ENCODE data around the gene PLCXD3. TPM values are rescaled to one million over a fixed set of nuclear protein-coding genes. Genes with fewer than 3 reads are reported as not detected.

PLCXD3 gene
- total RNA-seq, 2 experiments from 2014 or later, result not detected

DNA sequence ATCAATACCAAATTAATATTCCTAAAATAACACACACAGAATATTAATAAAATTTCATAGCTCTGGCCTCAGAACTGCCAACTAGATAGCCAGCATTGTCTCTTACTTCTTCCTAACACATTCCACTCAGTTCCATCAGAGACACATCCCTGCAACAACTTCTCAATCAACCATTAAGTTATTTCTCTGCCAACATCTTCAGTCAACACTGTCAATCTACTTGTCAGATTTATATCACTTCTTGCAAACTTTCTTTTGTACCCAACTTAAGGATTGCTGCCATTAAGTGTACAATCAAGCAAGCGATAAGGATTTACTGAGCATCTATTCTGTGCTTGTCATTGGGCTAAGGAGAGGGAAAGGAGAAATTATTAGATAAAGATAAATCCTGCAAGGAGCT lies 50.8 kb downstream of the PLCXD3 start:
- Mint-ChIP-seq H3K27ac (no peak overlapping the region), H3K4me3 (no peak overlapping the region), H3K9me3 (no peaks in the 10 kb centered on the region), H3K27me3 (no peaks in the 10 kb centered on the region), H3K36me3 (ENCODE audit: low read depth) (no peaks in the 10 kb centered on the region), H3K4me1 (no peaks in the 10 kb centered on the region)
- DNase-seq, result no peak
- ChIA-PET CTCF (no interaction called here), POLR2A (no interaction called here)

DNA sequence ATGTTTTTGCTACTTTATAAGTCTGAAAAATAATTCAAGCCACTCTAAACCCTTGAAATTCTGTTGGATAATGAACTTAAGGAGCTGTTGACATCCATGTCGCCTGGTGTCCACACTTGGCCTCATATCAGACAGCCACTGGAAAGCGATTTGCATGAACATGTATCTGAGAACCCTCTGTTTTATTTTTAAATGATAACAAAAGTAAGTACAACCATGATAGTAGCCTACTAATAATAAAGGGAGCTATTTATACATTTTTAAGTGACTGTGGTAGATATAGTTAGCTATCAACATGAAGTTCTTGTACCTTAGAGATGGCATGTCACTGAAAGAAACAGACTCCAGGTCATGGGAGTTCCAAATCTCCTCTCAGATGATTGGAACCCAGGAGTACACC lies 53.3 kb downstream of the PLCXD3 start:
- Mint-ChIP-seq H3K4me1 (no peaks in the 10 kb centered on the region), H3K27me3 (no peaks in the 10 kb centered on the region), H3K9me3 (no peaks in the 10 kb centered on the region), H3K4me3 (no peak overlapping the region), H3K27ac (no peak overlapping the region), H3K36me3 (ENCODE audit: low read depth) (no peaks in the 10 kb centered on the region)
- DNase-seq, result no peak
- ChIA-PET POLR2A (no interaction called here), CTCF (no interaction called here)

DNA sequence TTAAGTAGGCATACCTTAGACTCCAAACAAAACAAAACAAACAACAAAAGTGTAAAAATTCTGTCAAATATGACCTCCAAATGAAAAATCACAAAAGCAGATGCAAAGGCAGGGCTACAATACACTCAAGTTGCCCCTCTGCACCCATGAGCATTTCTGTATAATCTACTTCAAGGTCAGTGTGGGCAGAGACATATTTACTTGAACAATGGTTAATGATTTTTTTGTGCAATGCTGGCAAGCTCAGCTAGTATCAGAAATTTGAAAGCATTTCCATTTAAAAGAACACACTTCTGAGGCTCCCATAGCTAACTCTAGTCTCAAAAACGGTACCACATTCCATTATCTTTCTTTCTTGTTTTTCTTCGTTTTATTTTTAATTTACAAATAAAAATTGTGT lies 57.9 kb downstream of the PLCXD3 start:
- Mint-ChIP-seq H3K4me1 (no peaks in the 10 kb centered on the region), H3K27me3 (peaks cover 2% of the 10 kb centered on the region)
- POLR2A ChIA-PET, result no interaction called here

DNA sequence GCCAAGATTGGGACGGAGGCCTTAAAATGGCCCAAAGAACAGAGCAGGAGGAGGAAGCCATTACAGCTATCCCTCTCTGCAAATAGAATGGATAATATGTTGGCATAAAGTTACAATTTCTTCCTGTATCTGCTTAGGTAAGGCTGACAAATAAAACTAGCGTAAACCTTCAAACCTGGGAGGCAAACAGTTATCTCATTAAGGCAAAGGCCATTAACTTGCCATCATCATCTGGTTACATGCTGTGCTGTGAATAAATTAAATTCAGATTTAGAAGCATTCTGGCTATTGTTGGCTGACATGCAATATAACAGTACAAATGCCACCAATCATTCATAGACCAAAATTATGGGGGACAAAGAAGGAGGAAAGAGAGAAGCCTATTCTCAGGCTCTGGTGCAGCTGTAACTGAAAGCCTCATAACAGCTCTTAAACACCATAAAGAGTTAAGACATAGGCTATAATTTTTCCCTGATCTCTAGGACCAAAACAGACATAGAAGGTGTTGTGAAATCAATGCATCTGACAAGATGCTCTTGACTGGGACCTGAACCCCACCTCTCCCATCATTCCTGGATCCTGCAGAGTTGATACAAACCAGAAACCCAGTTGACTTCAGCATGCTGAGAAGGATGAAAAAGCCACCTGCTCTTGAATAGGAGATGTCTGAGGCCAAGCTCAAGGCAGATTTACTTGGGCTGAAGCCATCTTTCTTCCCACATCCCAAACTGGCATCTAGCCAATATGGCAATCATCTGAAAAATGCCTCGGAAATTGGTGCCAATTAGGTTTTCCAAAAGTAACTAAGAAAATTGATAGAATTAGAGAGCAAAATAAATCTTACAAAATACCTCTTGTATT lies 62.5 kb downstream of the PLCXD3 start:
- H3K4me1 Mint-ChIP-seq, result no peaks in the 10 kb centered on the region
- no peak for DNase-seq
- peaks cover 2% of the 10 kb centered on the region for H3K27me3 Mint-ChIP-seq
- POLR2A ChIA-PET, result no interaction called here
- H3K27ac Mint-ChIP-seq, result no peak overlapping the region
- H3K4me3 Mint-ChIP-seq, result no peak overlapping the region
- no peaks in the 10 kb centered on the region for H3K36me3 Mint-ChIP-seq (ENCODE audit: low read depth)
- H3K9me3 Mint-ChIP-seq, result no peaks in the 10 kb centered on the region
- CTCF ChIA-PET, result no interaction called here

More for the DNA sequence above, 57.9 kb downstream of the PLCXD3 start:
- CTCF ChIA-PET, result no interaction called here
- DNase-seq, result no peak
- no peaks in the 10 kb centered on the region for H3K36me3 Mint-ChIP-seq (ENCODE audit: low read depth)
- H3K27ac Mint-ChIP-seq, result no peak overlapping the region
- H3K4me3 Mint-ChIP-seq, result no peak overlapping the region
- no peaks in the 10 kb centered on the region for H3K9me3 Mint-ChIP-seq

- Mint-ChIP-seq H3K27ac (no peak overlapping the region), H3K4me3 (no peak overlapping the region), H3K27me3 (peaks cover 2% of the 10 kb centered on the region), H3K9me3 (no peaks in the 10 kb centered on the region), H3K36me3 (ENCODE audit: low read depth) (no peaks in the 10 kb centered on the region), H3K4me1 (no peaks in the 10 kb centered on the region)
- DNase-seq, result no peak
- ChIA-PET CTCF (no interaction called here), POLR2A (no interaction called here)
These were observed 64.4 kb downstream of the PLCXD3 start for GRCh38 chr5:41445937-41446563.

GRCh38 chr5:41435276-41435675 lies 75.1 kb downstream of the PLCXD3 start:
- POLR2A ChIA-PET, result no interaction called here

DNA sequence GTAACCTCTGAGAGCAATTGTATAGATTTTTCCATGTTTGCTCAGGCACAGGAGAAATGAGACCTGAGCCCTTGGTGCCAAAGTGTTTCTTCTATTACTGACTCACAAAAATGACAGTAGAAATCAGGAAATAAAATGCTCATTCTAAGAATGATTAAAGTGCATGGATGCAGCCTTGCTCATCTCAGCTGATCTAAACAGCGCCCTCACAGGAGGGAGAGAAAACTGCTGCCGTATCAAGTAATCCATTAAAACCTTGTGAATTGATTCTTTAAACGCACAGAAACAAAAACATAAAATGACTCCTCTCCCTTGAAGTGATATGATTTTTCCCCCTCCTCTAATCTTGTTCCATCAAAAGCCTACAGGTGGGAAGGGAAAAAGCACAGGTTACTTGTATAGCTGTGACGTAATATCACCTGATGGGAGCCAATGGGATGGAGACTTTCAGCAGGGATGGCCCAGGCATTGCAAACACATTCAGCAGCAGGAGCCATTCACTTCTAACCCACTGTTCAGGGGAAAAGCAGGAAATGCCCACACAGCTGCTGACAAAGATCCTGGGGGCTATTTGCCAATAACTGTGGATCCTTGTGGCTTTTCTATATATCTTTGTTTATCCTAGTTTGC lies 76.7 kb downstream of the PLCXD3 start:
- POLR2A ChIA-PET, result no interaction called here
- CTCF ChIA-PET, result no interaction called here
- Mint-ChIP-seq H3K4me1 (no peaks in the 10 kb centered on the region), H3K36me3 (ENCODE audit: low read depth) (no peaks in the 10 kb centered on the region), H3K4me3 (no peak overlapping the region), H3K27me3 (no peaks in the 10 kb centered on the region), H3K27ac (no peak overlapping the region), H3K9me3 (no peaks in the 10 kb centered on the region)
- no peak for DNase-seq

More at GRCh38 chr5:41435276-41435675, 75.1 kb downstream of the PLCXD3 start:
- Mint-ChIP-seq H3K4me3 (no peak overlapping the region), H3K27me3 (no peaks in the 10 kb centered on the region), H3K4me1 (no peaks in the 10 kb centered on the region), H3K36me3 (ENCODE audit: low read depth) (no peaks in the 10 kb centered on the region), H3K9me3 (no peaks in the 10 kb centered on the region), H3K27ac (no peak overlapping the region)
- CTCF ChIA-PET, result no interaction called here
- DNase-seq, result no peak

GRCh38 chr5:41432481-41433253 lies 77.7 kb downstream of the PLCXD3 start:
- CTCF ChIA-PET, result no interaction called here
- H3K4me3 Mint-ChIP-seq, result no peak overlapping the region
- H3K36me3 Mint-ChIP-seq (ENCODE audit: low read depth), result no peaks in the 10 kb centered on the region
- H3K4me1 Mint-ChIP-seq, result no peaks in the 10 kb centered on the region
- H3K27me3 Mint-ChIP-seq, result no peaks in the 10 kb centered on the region
- H3K9me3 Mint-ChIP-seq, result no peaks in the 10 kb centered on the region
- no peak overlapping the region for H3K27ac Mint-ChIP-seq
- no peak for DNase-seq
- POLR2A ChIA-PET, result no interaction called here

DNA sequence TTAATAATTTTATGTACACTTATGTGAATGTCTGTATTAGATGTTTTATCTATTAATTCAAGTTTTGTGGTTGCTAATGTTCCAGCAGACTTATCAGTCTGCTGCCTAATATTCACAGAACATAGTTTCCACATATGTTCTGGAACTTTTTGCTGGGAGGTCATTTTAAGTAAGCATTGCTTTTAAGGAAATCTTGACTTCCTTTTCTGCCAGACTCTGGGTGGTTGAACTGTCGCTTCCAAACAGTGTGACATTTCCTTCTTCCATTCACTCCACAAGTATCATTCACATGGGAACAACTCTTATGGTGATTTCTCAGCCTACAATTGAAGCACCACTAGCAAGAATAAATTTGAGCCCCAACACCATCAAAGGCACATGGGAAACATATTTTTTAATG lies 82.9 kb downstream of the PLCXD3 start:
- peaks cover 1% of the 10 kb centered on the region for H3K27me3 Mint-ChIP-seq
- CTCF ChIA-PET, result no interaction called here

DNA sequence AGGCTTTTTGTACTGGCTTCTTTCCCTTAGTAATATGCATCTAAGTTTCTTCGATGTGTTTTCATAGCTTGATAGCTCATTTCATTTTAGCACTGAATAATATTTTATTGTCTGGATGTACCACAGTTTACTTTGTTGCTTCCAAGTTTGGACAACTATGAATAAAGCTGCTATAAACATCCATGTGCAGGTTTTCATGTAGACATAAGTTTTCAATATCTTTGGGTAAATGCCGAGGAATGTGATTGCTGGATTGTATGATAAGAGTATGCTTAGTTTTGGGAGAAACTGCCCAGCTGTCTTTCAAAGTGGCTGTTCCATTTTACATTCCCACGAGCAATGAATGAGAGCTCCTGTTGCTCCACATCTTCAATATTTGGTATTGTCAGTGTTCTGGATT lies 84.7 kb downstream of the PLCXD3 start:
- no peaks in the 10 kb centered on the region for H3K4me1 Mint-ChIP-seq
- POLR2A ChIA-PET, result no interaction called here
- peaks cover 1% of the 10 kb centered on the region for H3K27me3 Mint-ChIP-seq
- CTCF ChIA-PET, result no interaction called here
- no peaks in the 10 kb centered on the region for H3K9me3 Mint-ChIP-seq
- DNase-seq, result no peak
- H3K4me3 Mint-ChIP-seq, result no peak overlapping the region
- no peak overlapping the region for H3K27ac Mint-ChIP-seq
- H3K36me3 Mint-ChIP-seq (ENCODE audit: low read depth), result no peaks in the 10 kb centered on the region

More for the DNA sequence above, 82.9 kb downstream of the PLCXD3 start:
- no peaks in the 10 kb centered on the region for H3K9me3 Mint-ChIP-seq
- no peak for DNase-seq
- POLR2A ChIA-PET, result no interaction called here
- no peak overlapping the region for H3K27ac Mint-ChIP-seq
- no peak overlapping the region for H3K4me3 Mint-ChIP-seq
- no peaks in the 10 kb centered on the region for H3K36me3 Mint-ChIP-seq (ENCODE audit: low read depth)
- no peaks in the 10 kb centered on the region for H3K4me1 Mint-ChIP-seq

DNA sequence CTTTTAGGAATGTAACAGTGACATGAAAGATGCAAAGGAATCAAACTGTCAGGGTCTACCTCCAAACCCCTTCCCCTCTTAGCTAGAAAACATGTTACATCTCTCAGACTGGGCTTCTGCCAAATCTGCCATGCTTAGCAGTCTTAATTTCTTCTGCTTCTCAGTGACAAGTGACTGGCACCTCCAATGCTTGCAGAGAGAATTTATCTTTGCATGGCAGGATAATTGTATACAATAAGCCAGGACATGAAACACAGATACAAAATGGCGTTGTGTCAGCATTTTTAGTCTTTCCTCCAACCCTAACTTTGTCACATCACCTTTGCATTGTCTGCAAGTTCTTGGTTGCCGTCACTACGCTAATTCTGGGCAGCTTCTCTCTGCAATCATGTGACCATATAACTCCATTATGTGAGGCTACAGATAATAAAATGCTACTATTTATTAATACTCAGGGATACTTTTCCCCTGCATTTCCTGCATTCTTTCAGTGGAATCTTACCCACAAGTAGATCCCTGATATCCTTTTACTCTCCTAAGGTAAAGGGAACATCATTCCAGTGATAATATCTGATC lies 89.8 kb downstream of the PLCXD3 start:
- no peaks in the 10 kb centered on the region for H3K36me3 Mint-ChIP-seq (ENCODE audit: low read depth)
- no peaks in the 10 kb centered on the region for H3K9me3 Mint-ChIP-seq
- no peak overlapping the region for H3K27ac Mint-ChIP-seq
- no peak for DNase-seq
- no peaks in the 10 kb centered on the region for H3K4me1 Mint-ChIP-seq
- H3K4me3 Mint-ChIP-seq, result no peak overlapping the region
- ChIA-PET POLR2A (no interaction called here), CTCF (no interaction called here)
- H3K27me3 Mint-ChIP-seq, result no peaks in the 10 kb centered on the region

DNA sequence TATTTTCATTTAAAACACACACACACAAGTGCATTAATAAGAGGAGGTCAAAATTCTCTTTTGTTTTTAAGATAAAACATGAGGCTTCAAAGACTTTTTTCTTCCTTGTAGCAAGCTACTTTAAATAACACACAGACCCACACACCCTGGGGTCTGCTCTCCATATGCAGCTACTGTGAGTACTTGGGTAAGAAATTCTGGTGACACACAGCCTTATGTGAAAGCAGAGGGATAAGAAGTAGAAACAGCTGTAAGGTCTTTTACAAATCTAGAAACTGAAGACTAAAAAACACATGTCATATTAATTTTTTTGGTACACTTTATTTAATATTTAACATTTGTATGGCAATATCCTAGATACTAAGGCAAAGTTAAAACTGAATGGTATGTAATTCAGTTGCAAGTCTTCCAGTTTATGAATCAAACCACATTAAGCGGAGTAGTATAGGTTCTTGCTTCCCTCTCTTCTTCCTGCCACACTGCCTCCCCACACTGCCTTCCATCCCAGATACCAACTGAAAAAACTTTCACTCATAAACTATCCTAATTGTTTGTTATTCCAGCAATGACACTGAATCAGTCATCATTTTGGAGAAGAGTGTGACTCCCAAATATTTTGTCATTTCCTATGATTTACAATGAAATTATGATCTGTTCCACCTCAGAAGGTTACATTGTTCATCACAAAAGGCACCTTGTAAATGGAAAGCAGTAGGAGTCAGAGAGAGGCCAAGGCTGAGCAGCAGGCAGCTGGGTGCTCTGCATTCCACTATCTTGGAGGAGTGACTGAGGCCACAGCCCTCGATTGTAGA lies 92.0 kb downstream of the PLCXD3 start:
- Mint-ChIP-seq H3K4me1 (no peaks in the 10 kb centered on the region), H3K4me3 (no peak overlapping the region), H3K36me3 (ENCODE audit: low read depth) (no peaks in the 10 kb centered on the region), H3K27me3 (no peaks in the 10 kb centered on the region), H3K27ac (no peak overlapping the region), H3K9me3 (no peaks in the 10 kb centered on the region)
- ChIA-PET POLR2A (no interaction called here), CTCF (no interaction called here)
- no peak for DNase-seq

Data from activated CD4-positive, alpha-beta memory T cell treated with anti-CD3 and anti-CD28 coated beads, Interleukin-2, amount 10 ng/mL, durations not matched to agents 7 days and 5 days (primary cell).